Fibroblast of lung (primary cell): Measurements from ENCODE around the gene WIZ. TPM values are rescaled to one million over a fixed set of nuclear protein-coding genes. Genes with fewer than 3 reads are reported as not detected.

Experiments
- DNase-seq, 2 donors: peaks; one replicate each; pipeline versions ENCODE4 v3.0.0 to v3.0.0-alpha.2; 2010; ENCODE audit warnings: low read depth in 2 of 2
- H2AFZ ChIP-seq: 2 replicates; pipeline ENCODE4 v1.5.1; 2012; ENCODE audit warnings: low read length, control low read depth, inconsistent platforms
- H3K27ac ChIP-seq: 2 replicates; pipeline ENCODE4 v1.5.1; 2011; ENCODE audit warnings: low read length, control low read depth; ENCODE audit not compliant: insufficient read depth
- H3K27me3 ChIP-seq: 2 replicates; pipeline ENCODE4 v1.5.1; 2011; ENCODE audit warnings: mild to moderate bottlenecking, low read length; ENCODE audit not compliant: control insufficient read depth, insufficient read depth
- H3K36me3 ChIP-seq: 2 replicates; pipeline ENCODE4 v1.5.1; 2011; ENCODE audit warnings: low read length; ENCODE audit not compliant: control insufficient read depth, insufficient read depth
- H3K4me1 ChIP-seq: 2 replicates; pipeline ENCODE4 v1.5.1; 2011; ENCODE audit warnings: low read length; ENCODE audit not compliant: control insufficient read depth, insufficient read depth; ENCODE audit errors: extremely low read depth
- H3K4me2 ChIP-seq: 2 replicates; pipeline ENCODE4 v1.5.1; 2011; ENCODE audit warnings: low read length, control low read depth; ENCODE audit not compliant: insufficient read depth; ENCODE audit errors: extremely low read depth
- H3K4me3 ChIP-seq, 4 experiments: fragments of 200-600 bp in 1 of 4; sonication (generic) in 1 of 4; replicated peaks in 1 of 4; 2 replicates each; pipeline ENCODE4 v1.5.1; 2011 to 2016; ENCODE audit warnings: low read length in 4 of 4, low read depth in 3 of 4, mild to moderate bottlenecking in 3 of 4, control low read depth in 2 of 4, inconsistent platforms in 1 of 4, mixed read lengths in 1 of 4; ENCODE audit not compliant: insufficient read depth in 1 of 4; ENCODE audit errors: control extremely low read depth in 1 of 4
- H3K79me2 ChIP-seq: 2 replicates; pipeline ENCODE4 v1.5.1; 2012; ENCODE audit warnings: mild to moderate bottlenecking, low read length, inconsistent platforms; ENCODE audit not compliant: control insufficient read depth, insufficient read depth
- H3K9ac ChIP-seq: 2 replicates; pipeline ENCODE4 v1.5.1; 2011; ENCODE audit warnings: mild to moderate bottlenecking, low read length, control low read depth; ENCODE audit not compliant: insufficient read depth
- H3K9me3 ChIP-seq: 2 replicates; pipeline ENCODE4 v1.5.1; 2012; ENCODE audit warnings: low read depth, low read length; ENCODE audit not compliant: control insufficient read depth, insufficient read depth
- H4K20me1 ChIP-seq: 2 replicates; pipeline ENCODE4 v1.5.1; 2011; ENCODE audit warnings: low read length; ENCODE audit not compliant: control insufficient read depth, insufficient read depth; ENCODE audit errors: extremely low read depth
- CTCF ChIP-seq, 2 donors: IDR thresholded peaks in 1 of 2; conservative IDR thresholded peaks in 1 of 2; 1 replicate in 1 of 2; 2 replicates in 1 of 2; pipeline ENCODE4 v1.5.1; 2011 to 2012; ENCODE audit warnings: low read length in 2 of 2, control low read depth in 1 of 2, inconsistent platforms in 1 of 2, low read depth in 1 of 2, mild to moderate bottlenecking in 1 of 2
- EZH2 ChIP-seq: IDR thresholded peaks from 2 replicates; pipeline ENCODE4 v1.5.1; 2012; ENCODE audit warnings: low read length, control low read depth, mild to moderate bottlenecking; ENCODE audit errors: missing control alignments
- polyA plus RNA-seq, 2 donors: library from polyadenylated mRNA; depleted of rRNA in 1 of 2; stranded (reverse) in 1 of 2; unstranded in 1 of 2; fragments of >200 nt; gene quantifications; 2 replicates each; pipeline ENCODE4 v1.2.1, GENCODE V29; 2011 to 2012; ENCODE audit warnings: missing spikeins in 1 of 2
- total RNA-seq: library from RNA; depleted of rRNA; stranded (reverse); fragments of >200 nt; gene quantifications from 2 replicates; pipeline ENCODE4 v1.2.1, GENCODE V29; 2014

Gene WIZ
- total and polyA plus RNA-seq, 2 donors (not counting 1 experiment from before 2014, with no cell fraction given), result 7.5 to 9.7 TPM

DNA sequence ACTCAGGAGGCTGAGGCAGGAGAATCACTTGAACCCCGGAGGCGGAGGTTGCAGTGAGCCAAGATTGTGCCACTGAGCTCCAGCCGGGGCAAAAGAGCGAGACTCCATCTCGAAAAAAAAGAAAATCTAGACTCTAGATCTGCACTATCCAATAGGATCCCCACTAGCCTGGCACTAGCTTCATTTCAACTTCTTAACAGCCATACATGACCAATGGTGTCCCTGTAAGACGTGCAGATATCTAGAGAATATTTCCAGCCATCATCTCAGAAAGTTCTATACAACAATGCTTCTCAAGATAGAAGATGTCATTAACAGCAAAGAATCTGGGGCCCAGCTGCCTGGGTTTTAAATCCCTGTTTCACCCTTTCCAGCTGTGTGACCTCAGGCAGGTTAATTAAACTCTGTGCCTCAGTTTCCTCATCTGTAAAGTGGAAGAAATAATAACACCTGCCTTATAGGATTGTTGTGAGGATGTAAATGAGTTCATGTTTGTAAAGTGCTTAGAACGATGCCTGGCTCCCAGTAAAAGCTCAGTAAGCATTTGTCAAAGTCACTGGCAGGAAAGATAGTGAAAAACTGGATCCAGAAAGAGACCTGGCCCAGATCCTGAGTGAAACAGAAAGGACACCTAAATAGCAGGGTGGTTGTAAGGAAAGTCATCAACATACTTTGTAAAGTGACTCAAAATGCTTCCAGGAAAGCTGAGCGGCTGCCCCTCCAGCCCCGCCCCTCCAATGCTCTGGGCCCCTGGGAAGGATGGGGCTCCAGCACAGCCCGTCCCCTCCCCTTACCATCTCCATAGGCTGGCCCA, 13.5 kb downstream of the WIZ start:
- H3K27ac ChIP-seq, result no peak overlapping the region
- TF ChIP-seq CTCF (conservative IDR thresholded peaks at IDR 0.05 in 1 of 2, IDR thresholded peaks at IDR 0.05 in 1 of 2; ENCODE audit: low read depth in 1 of 2, low read length in 2 of 2) (no peak), EZH2 (no peak)
- DNase-seq, result peak in 1 of 2 donors; percentile 48

DNA sequence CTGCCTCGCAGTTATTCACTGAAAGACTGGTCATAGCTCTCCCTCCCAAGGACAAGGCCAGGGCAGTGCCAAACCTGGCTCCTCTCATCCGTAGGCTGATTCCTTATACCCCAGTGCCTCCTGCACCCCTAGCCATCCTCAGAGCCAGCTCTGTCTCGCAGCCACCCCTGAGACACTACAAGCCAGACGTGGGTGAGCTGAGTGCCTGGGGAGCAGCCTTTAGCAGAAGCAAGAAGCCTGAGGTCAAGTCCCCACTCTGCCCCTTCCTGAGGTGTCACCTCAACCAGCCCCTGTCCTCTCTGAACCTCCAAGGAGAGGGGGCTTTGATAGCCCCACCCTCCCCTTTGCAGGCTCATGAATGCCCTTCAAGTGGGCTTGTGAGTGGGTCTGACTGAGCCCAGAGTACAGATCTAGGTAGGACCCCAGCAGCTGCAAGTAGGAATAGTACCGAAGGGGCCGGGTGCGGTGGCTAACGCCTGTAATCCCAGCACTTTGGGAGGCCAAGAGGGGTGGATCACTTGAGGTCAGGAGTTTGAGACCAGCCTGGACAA, 16.2 kb downstream of the WIZ start:
- DNase-seq, result no peak
- Histone ChIP-seq H3K4me3 (peak overlapping the region in 2 of 4 experiments; percentile 73 to 78), H3K4me2 (peak overlapping the region; percentile 17), H3K9ac (no peak overlapping the region), H4K20me1 (no peaks in the 10 kb centered on the region), H3K36me3 (peaks cover 5% of the 10 kb centered on the region), H3K79me2 (peaks cover 35% of the 10 kb centered on the region), H3K9me3 (no peaks in the 10 kb centered on the region), H3K4me1 (peaks cover 9% of the 10 kb centered on the region), H2AFZ (peak overlapping the region; percentile 50), H3K27me3 (no peaks in the 10 kb centered on the region), H3K27ac (no peak overlapping the region)
- no peak for TF ChIP-seq CTCF (conservative IDR thresholded peaks at IDR 0.05 in 1 of 2, IDR thresholded peaks at IDR 0.05 in 1 of 2; ENCODE audit: low read depth in 1 of 2, low read length in 2 of 2)

More for the DNA sequence above, 13.5 kb downstream of the WIZ start:
- Histone ChIP-seq H3K9me3 (no peaks in the 10 kb centered on the region), H3K4me3 (no peak overlapping the region), H3K79me2 (peaks cover 10% of the 10 kb centered on the region), H4K20me1 (no peaks in the 10 kb centered on the region), H3K9ac (no peak overlapping the region), H3K4me1 (peaks cover 5% of the 10 kb centered on the region), H2AFZ (no peak overlapping the region), H3K36me3 (no peaks in the 10 kb centered on the region), H3K27me3 (no peaks in the 10 kb centered on the region), H3K4me2 (no peak overlapping the region)

GRCh38 chr19:15432629-15433518, 16.9 kb downstream of the WIZ start:
- DNase-seq, result peak; percentile 88 to 93
- H3K79me2 ChIP-seq, result peaks cover 38% of the 10 kb centered on the region
- peak overlapping the region; percentile 49 for H3K4me2 ChIP-seq
- H4K20me1 ChIP-seq, result no peaks in the 10 kb centered on the region
- no peaks in the 10 kb centered on the region for H3K9me3 ChIP-seq
- H3K9ac ChIP-seq, result peak overlapping the region; percentile 71
- H3K4me1 ChIP-seq, result peaks cover 9% of the 10 kb centered on the region
- TF ChIP-seq CTCF (conservative IDR thresholded peaks at IDR 0.05 in 1 of 2, IDR thresholded peaks at IDR 0.05 in 1 of 2; ENCODE audit: low read depth in 1 of 2, low read length in 2 of 2) (no peak), EZH2 (no peak)
- peak overlapping the region; percentile 79 for H3K27ac ChIP-seq
- no peaks in the 10 kb centered on the region for H3K27me3 ChIP-seq
- peaks cover 5% of the 10 kb centered on the region for H3K36me3 ChIP-seq
- peak overlapping the region; percentile 75 for H2AFZ ChIP-seq
- peak overlapping the region; percentile 65 to 78 (median 75) for H3K4me3 ChIP-seq
